NT2/D1 (cell line): ENCODE data around the gene USE1.
A peak's percentile ranks its signal among the peaks of the same experiment; 100 is the strongest.

Source experiments
- DNase-seq: peaks from one replicate; pipeline ENCODE4 v3.0.0-alpha.2; 2011; ENCODE audit warnings: low read depth, low spot score
- H3K27me3 ChIP-seq: 2 replicates; pipeline ENCODE4 v1.6.0; 2011; ENCODE audit warnings: mild to moderate bottlenecking; ENCODE audit not compliant: insufficient read length, insufficient read depth
- H3K36me3 ChIP-seq: 2 replicates; pipeline ENCODE4 v1.6.1; 2011; ENCODE audit warnings: mild to moderate bottlenecking, low read length, mixed read lengths; ENCODE audit not compliant: insufficient read depth, insufficient read length
- H3K4me1 ChIP-seq: 2 replicates; pipeline ENCODE4 v1.5.1; 2011; ENCODE audit not compliant: insufficient read depth, insufficient read length
- H3K4me3 ChIP-seq: 2 replicates; pipeline ENCODE4 v1.5.1; 2011; ENCODE audit warnings: low read depth; ENCODE audit not compliant: insufficient read length
- H3K9ac ChIP-seq: 2 replicates; pipeline ENCODE4 v1.6.0; 2011; ENCODE audit warnings: low read depth; ENCODE audit not compliant: insufficient read length
- H3K9me3 ChIP-seq: 2 replicates; pipeline ENCODE4 v1.5.1; 2011; ENCODE audit warnings: mild to moderate bottlenecking, low read length; ENCODE audit not compliant: insufficient read depth
- SUZ12 ChIP-seq: IDR thresholded peaks from 2 replicates; pipeline ENCODE4 v1.6.1; 2011; ENCODE audit not compliant: insufficient read length, insufficient read depth; ENCODE audit errors: extremely low read depth
- YY1 ChIP-seq: IDR thresholded peaks from 2 replicates; pipeline ENCODE4 v1.6.1; 2011; ENCODE audit not compliant: insufficient read length, insufficient read depth
- ZNF274 ChIP-seq: IDR thresholded peaks from 2 replicates; pipeline ENCODE4 v1.6.1; 2011; ENCODE audit warnings: mild to moderate bottlenecking, low read depth, low read length

Gene USE1

DNA sequence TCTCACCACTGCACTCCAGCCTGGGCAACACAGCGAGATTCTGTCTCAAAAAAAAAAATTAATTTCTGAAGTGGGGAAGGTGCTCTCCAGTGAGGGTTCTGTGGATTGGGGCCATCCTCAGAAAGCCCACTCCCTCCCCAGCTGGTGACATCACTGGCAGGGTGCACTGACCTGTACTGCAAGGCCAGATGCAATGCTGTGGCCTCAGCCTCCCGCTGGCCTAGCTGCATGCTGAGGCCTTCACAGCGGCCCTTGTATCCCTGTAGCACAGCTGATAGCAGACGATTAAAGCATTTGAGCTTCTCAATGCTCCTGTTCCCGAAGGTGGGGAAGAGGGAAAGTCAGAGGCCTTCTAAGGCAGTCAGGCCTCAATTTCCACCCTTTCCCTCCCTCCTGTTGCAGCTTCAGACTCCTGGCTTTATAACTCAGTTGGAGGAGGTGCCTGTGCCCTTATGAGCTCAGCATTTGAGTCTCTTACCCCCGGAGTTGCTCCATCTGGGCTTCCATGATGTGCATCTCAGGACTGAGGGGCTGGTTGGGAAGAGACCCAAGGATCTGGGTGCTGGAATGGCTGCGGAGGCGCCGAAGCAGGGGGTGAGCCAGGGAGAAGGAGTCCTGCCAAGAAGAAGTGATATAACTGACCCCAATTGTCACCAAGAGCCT, 44.1 kb downstream of the USE1 start:
- Histone ChIP-seq H3K9ac (no peak overlapping the region), H3K9me3 (peaks cover 33% of the 10 kb centered on the region; the same call in 1 of the 2 replicates), H3K36me3 (no peaks in the 10 kb centered on the region), H3K27me3 (peaks cover 10% of the 10 kb centered on the region), H3K4me1 (peaks cover 5% of the 10 kb centered on the region), H3K4me3 (no peak overlapping the region)
- DNase-seq: no peak
- TF ChIP-seq ZNF274: no peak

DNA sequence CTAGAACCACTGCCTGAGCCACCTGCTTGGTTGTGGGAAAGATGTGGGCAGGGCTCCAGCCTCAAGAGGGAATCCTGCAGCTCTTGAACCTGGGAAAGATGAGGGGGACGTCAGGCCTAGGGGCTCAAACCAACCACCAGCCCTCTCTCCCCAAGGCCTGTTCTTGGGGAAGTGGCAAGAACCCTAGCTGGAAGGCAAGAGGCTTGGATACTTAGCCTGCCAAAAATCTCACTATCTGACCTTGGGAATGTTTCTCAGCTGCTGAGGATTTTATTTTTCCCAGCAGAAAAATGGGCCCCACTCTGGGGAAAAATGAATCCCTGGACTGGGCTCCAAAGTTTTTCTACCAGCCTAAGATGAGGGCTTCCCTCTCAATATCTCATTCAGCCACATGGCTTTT, 44.8 kb downstream of the USE1 start:
- H3K27me3 ChIP-seq: peaks cover 10% of the 10 kb centered on the region
- TF ChIP-seq ZNF274: no peak
- no peak for TF ChIP-seq YY1
- TF ChIP-seq SUZ12: no peak
- H3K9me3 ChIP-seq: peaks cover 33% of the 10 kb centered on the region; the same call in 1 of the 2 replicates
- no peak overlapping the region for H3K4me3 ChIP-seq
- no peaks in the 10 kb centered on the region for H3K36me3 ChIP-seq
- no peak for DNase-seq
- no peak overlapping the region for H3K9ac ChIP-seq
- peaks cover under 1% of the 10 kb centered on the region for H3K4me1 ChIP-seq

GRCh38 chr19:17260842-17261325, 45.7 kb downstream of the USE1 start:
- H3K27me3 ChIP-seq: peaks cover 8% of the 10 kb centered on the region
- H3K36me3 ChIP-seq: no peaks in the 10 kb centered on the region
- TF ChIP-seq YY1 (no peak), SUZ12 (no peak), ZNF274 (no peak)
- DNase-seq: peak; percentile 90
- peaks cover 33% of the 10 kb centered on the region; the same call in 1 of the 2 replicates for H3K9me3 ChIP-seq
- no peaks in the 10 kb centered on the region for H3K4me1 ChIP-seq
- H3K9ac ChIP-seq: peak overlapping the region; percentile 38
- H3K4me3 ChIP-seq: no peak overlapping the region

DNA sequence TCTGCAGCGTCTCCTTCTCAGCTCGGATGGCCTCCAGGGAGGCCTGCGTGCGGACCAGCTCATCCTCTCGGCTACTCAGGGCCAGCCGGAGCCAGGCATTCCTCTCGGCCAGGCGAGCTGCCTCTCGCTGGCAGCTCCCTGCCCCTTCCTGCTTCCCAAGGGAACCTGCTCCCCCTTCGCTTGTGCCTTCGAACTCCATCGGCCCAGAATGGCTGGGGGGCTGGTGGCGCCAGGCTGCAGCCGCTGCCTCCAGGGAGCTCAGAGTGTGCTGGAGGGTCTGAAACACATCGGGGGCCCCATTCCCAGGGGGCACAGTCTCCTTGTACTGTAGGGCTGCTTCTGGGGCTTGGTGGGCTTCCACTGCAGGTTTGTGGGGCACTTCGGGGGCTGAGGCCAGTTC, 47.4 kb downstream of the USE1 start:
- Histone ChIP-seq H3K27me3 (no peaks in the 10 kb centered on the region), H3K9me3 (peaks cover 33% of the 10 kb centered on the region; the same call in 1 of the 2 replicates), H3K36me3 (no peaks in the 10 kb centered on the region), H3K4me3 (no peak overlapping the region), H3K4me1 (no peaks in the 10 kb centered on the region), H3K9ac (no peak overlapping the region)
- no peak for DNase-seq
- TF ChIP-seq SUZ12 (no peak), YY1 (no peak), ZNF274 (no peak)

DNA sequence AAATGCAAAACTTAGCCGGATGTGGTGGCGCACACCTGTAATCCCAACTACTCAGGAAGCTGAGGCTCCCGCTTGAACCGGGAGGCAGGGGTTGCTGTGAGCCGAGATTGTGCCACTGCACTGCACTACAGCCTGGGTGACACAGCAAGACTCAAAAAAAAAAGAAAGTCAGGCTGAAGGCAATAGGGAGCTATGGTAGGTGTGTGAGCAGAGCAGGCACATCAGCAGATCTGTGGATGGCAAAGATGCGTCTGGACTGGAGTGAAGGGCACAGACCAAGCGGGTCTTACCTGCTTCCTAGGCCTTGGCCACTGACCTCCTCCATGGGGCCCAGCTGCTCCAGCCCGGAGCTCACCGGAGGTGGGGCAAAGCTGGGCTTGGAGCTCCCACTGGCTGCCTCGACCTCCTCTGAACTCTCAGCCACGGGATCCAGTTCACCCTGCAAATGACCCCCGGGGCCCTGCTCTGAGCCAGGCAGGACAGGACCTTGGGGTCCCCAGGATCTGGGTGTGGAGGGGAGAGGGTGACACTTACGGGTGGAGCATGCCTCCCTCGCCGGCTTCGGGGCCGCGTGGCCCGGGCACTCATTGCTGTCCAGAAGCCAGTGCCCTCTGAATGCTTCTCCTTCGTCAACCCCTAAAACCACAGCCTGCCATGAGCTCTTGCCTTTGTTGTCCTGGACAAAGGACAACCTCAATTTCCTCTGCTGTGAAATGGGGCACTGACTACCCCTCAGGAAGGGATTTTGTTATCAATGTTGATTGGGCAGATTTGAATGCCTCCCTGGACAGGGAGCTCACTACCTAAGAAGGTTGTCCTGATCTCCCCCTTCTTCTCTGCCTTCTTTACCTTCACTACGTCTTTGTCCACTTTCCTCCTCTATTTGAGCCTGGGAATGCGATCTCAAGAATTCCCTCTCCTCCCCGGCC, 48.8 kb downstream of the USE1 start:
- H3K36me3 ChIP-seq: peaks cover 5% of the 10 kb centered on the region
- H3K27me3 ChIP-seq: no peaks in the 10 kb centered on the region
- H3K9me3 ChIP-seq: peaks cover 19% of the 10 kb centered on the region; the same call in 1 of the 2 replicates
- no peak for DNase-seq
- H3K4me3 ChIP-seq: no peak overlapping the region
- no peak overlapping the region for H3K9ac ChIP-seq
- no peaks in the 10 kb centered on the region for H3K4me1 ChIP-seq
- TF ChIP-seq SUZ12: no peak
- no peak for TF ChIP-seq ZNF274
- no peak for TF ChIP-seq YY1

DNA sequence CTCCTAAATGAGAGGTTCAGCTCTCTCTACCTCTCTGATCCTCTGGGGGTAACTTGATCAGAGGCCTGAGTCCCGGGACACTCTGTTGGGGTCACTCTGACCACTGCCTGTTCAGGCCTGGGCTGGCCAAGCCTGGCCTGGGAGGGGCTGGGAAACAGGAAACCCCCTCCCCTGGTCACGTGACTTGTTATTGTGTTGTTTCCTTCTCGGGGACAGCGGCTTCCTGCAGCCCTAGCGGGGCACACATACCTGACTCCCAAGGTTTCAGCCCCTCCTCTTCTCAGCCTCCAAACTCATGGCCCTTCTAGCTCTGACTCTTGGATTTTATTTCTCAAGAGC, 49.5 kb downstream of the USE1 start, which contains the start of gene USHBP1:
USHBP1 (minus strand) TSS at position 105 of the 339 bp plus-strand sequence. CDS start 446 bp downstream, outside the sequence.
- H3K4me1 ChIP-seq: no peaks in the 10 kb centered on the region
- DNase-seq: no peak
- peaks cover 10% of the 10 kb centered on the region for H3K36me3 ChIP-seq
- H3K27me3 ChIP-seq: no peaks in the 10 kb centered on the region
- H3K9me3 ChIP-seq: peaks cover 12% of the 10 kb centered on the region; the same call in 1 of the 2 replicates
- no peak within 1 kb of the TSS for H3K4me3 ChIP-seq
- TF ChIP-seq ZNF274 (no peak), SUZ12 (no peak), YY1 (no peak)
- no peak within 1 kb of the TSS for H3K9ac ChIP-seq

- H3K36me3 ChIP-seq: peaks cover 19% of the 10 kb centered on the region
- DNase-seq: no peak
- H3K9me3 ChIP-seq: no peaks in the 10 kb centered on the region
- TF ChIP-seq SUZ12: no peak
- no peak for TF ChIP-seq ZNF274
- no peak overlapping the region for H3K9ac ChIP-seq
- no peaks in the 10 kb centered on the region for H3K27me3 ChIP-seq
- no peak overlapping the region for H3K4me3 ChIP-seq
- H3K4me1 ChIP-seq: no peaks in the 10 kb centered on the region
These were observed 50.9 kb downstream of the USE1 start for GRCh38 chr19:17266026-17266425.
